ENCODE measurements around the gene STMND1. TPM values are rescaled to one million over a fixed set of nuclear protein-coding genes. Genes with fewer than 3 reads are reported as not detected.
A peak's percentile ranks its signal among the peaks of the same experiment; 100 is the strongest.

Gene STMND1
- total and polyA plus RNA-seq, 8 donors, result not detected

DNA sequence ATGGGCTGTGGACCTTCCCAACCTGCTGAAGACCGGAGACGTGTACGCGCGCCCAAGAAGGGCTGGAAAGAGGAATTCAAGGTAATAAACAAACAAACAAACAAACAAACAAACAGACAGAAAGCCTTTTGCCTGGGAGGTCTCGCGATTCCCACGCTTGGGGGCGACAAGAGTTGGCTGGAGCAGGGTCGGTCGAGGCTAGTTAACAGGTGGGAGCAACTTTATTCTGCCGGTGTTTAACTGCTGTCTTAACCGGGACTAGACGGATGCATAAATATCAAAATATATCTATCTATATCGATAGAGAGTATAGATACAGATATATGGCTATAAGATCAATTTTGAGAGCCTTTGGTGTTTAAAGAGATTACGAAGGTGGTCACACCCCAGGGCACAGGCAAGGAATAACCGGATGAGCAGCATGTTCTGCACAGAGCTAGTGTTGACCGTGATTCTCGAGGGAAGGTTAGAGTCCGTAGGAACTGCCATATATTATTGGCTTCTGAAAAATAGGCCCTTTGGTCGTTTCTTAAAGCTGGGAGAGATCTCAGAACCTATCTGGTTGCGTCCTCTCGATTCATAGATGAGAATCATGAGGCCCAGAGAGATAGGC lies 514 bp downstream of the STMND1 start:
- WGBS, 5 donors, result 26 to 32% (median 27%) methylated on average over 23 of the region's 23 CpGs
- no peak for TF ChIP-seq EP300 (IDR thresholded peaks at IDR 0.05)
- no peak for TF ChIP-seq POLR2AphosphoS5 (IDR thresholded peaks at IDR 0.05)
- TF ChIP-seq POLR2A (IDR thresholded peaks at IDR 0.05), result no peak
- TF ChIP-seq, protein P1, sequence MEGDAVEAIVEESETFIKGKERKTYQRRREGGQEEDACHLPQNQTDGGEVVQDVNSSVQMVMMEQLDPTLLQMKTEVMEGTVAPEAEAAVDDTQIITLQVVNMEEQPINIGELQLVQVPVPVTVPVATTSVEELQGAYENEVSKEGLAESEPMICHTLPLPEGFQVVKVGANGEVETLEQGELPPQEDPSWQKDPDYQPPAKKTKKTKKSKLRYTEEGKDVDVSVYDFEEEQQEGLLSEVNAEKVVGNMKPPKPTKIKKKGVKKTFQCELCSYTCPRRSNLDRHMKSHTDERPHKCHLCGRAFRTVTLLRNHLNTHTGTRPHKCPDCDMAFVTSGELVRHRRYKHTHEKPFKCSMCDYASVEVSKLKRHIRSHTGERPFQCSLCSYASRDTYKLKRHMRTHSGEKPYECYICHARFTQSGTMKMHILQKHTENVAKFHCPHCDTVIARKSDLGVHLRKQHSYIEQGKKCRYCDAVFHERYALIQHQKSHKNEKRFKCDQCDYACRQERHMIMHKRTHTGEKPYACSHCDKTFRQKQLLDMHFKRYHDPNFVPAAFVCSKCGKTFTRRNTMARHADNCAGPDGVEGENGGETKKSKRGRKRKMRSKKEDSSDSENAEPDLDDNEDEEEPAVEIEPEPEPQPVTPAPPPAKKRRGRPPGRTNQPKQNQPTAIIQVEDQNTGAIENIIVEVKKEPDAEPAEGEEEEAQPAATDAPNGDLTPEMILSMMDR (IDR thresholded peaks at IDR 0.05), result no peak
- intact Hi-C loops (cut with DNase I; ENCODE audit: low total_unique reads), result no loop called here
- peak overlapping the region; percentile 44 to 54 (median 50) for H3K4me3 ChIP-seq
- no peaks in the 10 kb centered on the region for H3K9me3 ChIP-seq
- peak in 1 of 2 donors; percentile 28 for DNase-seq
- H3K36me3 ChIP-seq, result no peaks in the 10 kb centered on the region
- peak overlapping the region in 1 of 5 donors; percentile 4 for H3K27ac ChIP-seq
- peaks cover 0 to 39% (median 15%) of the 10 kb centered on the region in 3 donors for H3K27me3 ChIP-seq
- peaks cover 10 to 20% (median 14%) of the 10 kb centered on the region in 4 donors for H3K4me1 ChIP-seq

GRCh38 chr6:17103715-17104114 lies 1.9 kb downstream of the STMND1 start:
- H3K4me1 ChIP-seq, result peaks cover 10 to 20% (median 14%) of the 10 kb centered on the region in 4 donors
- H3K27me3 ChIP-seq, result peaks cover 0 to 39% (median 15%) of the 10 kb centered on the region in 3 donors
- H3K4me3 ChIP-seq, result no peak overlapping the region
- H3K27ac ChIP-seq, result no peak overlapping the region
- H3K9me3 ChIP-seq, result no peaks in the 10 kb centered on the region
- no peak for TF ChIP-seq POLR2AphosphoS5 (IDR thresholded peaks at IDR 0.05)
- no peak for TF ChIP-seq EP300 (IDR thresholded peaks at IDR 0.05)
- TF ChIP-seq, protein P1 (IDR thresholded peaks at IDR 0.05), result no peak
- TF ChIP-seq POLR2A (IDR thresholded peaks at IDR 0.05), result no peak
- H3K36me3 ChIP-seq, result no peaks in the 10 kb centered on the region
- intact Hi-C loops (cut with DNase I; ENCODE audit: low total_unique reads), result no loop called here
- no peak for DNase-seq
- whole genome bisulfite sequencing, 5 donors, result 82 to 89% (median 87%) methylated on average over 8 of the region's 8 CpGs

GRCh38 chr6:17107863-17108262 lies 6.0 kb downstream of the STMND1 start:
- no peaks in the 10 kb centered on the region for H3K36me3 ChIP-seq
- no peaks in the 10 kb centered on the region for H3K9me3 ChIP-seq
- H3K4me3 ChIP-seq, result no peak overlapping the region
- peaks cover 0 to 24% (median 3%) of the 10 kb centered on the region in 3 donors for H3K27me3 ChIP-seq
- H3K4me1 ChIP-seq, result no peaks in the 10 kb centered on the region
- intact Hi-C loops (cut with DNase I; ENCODE audit: low total_unique reads), result no loop called here
- TF ChIP-seq, protein P1 (IDR thresholded peaks at IDR 0.05), result no peak
- no peak for TF ChIP-seq POLR2AphosphoS5 (IDR thresholded peaks at IDR 0.05)
- TF ChIP-seq POLR2A (IDR thresholded peaks at IDR 0.05), result no peak
- no peak for TF ChIP-seq EP300 (IDR thresholded peaks at IDR 0.05)
- no peak overlapping the region for H3K27ac ChIP-seq
- DNase-seq, result no peak

DNA sequence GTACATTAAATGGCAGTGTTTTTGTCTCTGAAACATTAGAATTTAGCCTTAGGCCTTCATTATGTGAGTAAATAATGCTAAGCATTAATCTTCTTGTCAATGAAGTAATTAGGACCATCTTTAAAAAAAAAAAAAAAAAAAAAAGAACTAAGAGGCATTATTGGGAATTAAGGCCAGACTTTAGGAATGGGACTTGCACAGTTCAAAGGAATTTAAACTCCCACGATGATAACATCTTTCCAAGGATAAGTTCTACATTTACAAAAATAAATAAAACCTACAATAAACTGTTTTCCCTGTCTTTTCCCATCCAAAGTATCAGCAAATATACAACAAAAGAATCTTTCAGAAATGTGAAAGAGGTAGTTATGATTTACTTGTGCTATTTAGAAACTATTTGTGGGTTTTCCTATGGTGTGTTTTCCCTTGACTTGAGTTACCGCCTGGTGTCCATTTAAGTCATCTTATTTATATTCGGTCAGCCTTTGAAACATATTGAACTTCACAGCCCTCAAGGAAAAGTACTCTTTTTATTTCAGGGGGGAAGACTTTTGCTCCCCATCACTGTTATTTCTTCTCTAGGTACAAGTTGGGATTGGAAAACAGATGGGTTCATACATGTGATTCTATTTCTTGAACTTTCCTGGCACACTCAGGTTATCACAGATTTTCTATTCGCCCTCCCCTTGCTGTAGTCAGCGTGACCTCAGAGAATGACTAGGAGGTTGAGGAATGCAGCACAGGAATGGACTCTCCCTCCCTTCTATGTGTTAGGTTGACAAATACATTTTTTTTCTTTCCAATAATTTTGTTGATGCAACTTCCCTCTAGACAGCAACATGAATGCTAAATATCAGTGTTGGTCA lies 13.6 kb downstream of the STMND1 start:
- TF ChIP-seq EP300 (IDR thresholded peaks at IDR 0.05) (no peak), POLR2AphosphoS5 (IDR thresholded peaks at IDR 0.05) (peak in 1 of 3 donors; percentile 36), POLR2A (IDR thresholded peaks at IDR 0.05) (no peak)
- TF ChIP-seq, protein P1 (IDR thresholded peaks at IDR 0.05), result no peak
- no peaks in the 10 kb centered on the region for H3K27me3 ChIP-seq
- peaks cover 0 to 5% (median 0%) of the 10 kb centered on the region in 4 donors for H3K4me1 ChIP-seq
- peak in 1 of 2 donors; percentile 60 for DNase-seq
- 64 to 79% (median 66%) methylated on average over 5 of the region's 5 CpGs for WGBS, 5 donors
- H3K9me3 ChIP-seq, result no peaks in the 10 kb centered on the region
- H3K36me3 ChIP-seq, result no peaks in the 10 kb centered on the region
- H3K4me3 ChIP-seq, result no peak overlapping the region
- intact Hi-C loops (cut with DNase I; ENCODE audit: low total_unique reads), result no loop called here
- no peak overlapping the region for H3K27ac ChIP-seq
